ENCODE data around the gene PRPS2. TPM values are rescaled to one million over a fixed set of nuclear protein-coding genes. Genes with fewer than 3 reads are reported as not detected.

PRPS2 gene
- polyA plus RNA-seq, 3 donors: 8.2 to 19.6 (median 17.3) TPM

DNA sequence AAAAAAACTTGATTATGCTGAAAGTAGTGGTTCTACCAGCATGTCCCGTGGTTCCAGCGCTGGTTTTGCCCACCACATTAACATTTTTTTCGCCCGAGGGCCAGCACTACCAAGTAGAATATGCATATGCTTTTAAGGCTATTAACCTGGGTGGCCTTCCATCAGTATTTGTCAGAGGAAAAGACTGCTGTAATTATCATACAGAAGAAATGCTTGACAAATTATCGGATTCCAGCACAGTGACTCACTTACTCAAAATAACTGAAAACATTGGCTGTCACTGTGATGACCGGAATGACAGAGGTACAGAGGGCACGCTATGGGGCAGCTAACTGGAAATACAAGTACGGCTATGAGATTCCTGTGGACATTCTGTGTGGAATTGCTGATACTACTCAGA, 34.6 kb downstream of the PRPS2 start:
- Mint-ChIP-seq H3K27me3 (ENCODE audit: low read depth in 3 of 3) (peaks cover 0 to 21% (median 1%) of the 10 kb centered on the region in 3 donors), H3K9me3 (peaks cover 0 to 3% (median 0%) of the 10 kb centered on the region in 7 donors), H3K4me3 (no peak overlapping the region), H3K27ac (no peak overlapping the region), H3K4me1 (peaks cover 6% of the 10 kb centered on the region), H3K36me3 (peaks cover 8 to 19% of the 10 kb centered on the region in 2 donors)
- Histone ChIP-seq H3K4me1 (ENCODE audit: control insufficient read depth in 1 of 2, insufficient read depth in 2 of 2, low read length in 2 of 2) (no peaks in the 10 kb centered on the region), H2AFZ (ENCODE audit: insufficient read depth, low read depth, low read length, poor library complexity, severe bottlenecking) (no peak overlapping the region), H3K27ac (ENCODE audit: low read depth in 1 of 2, low read length in 2 of 2) (no peak overlapping the region), H3K79me2 (ENCODE audit: insufficient read depth, low read length) (no peaks in the 10 kb centered on the region), H3K9ac (ENCODE audit: insufficient read depth, low read length, poor library complexity, severe bottlenecking) (no peak overlapping the region), H3K4me2 (replicated peaks; ENCODE audit: extremely low read depth, low read length, poor library complexity, severe bottlenecking) (no peak overlapping the region), H3K9me3 (replicated peaks in 1 of 2; ENCODE audit: control insufficient read depth in 1 of 2, insufficient read depth in 1 of 2, low read length in 2 of 2) (no peaks in the 10 kb centered on the region), H3K36me3 (replicated peaks in 1 of 2; ENCODE audit: control insufficient read depth in 1 of 2, insufficient read depth in 2 of 2, low read length in 2 of 2) (peaks cover 12 to 38% of the 10 kb centered on the region in 2 donors), H3K27me3 (ENCODE audit: control insufficient read depth in 2 of 2, insufficient read depth in 2 of 2, low read length in 2 of 2) (peaks cover 0 to 2% of the 10 kb centered on the region in 2 donors), H4K20me1 (ENCODE audit: insufficient read depth, low read length) (no peaks in the 10 kb centered on the region), H3K4me3 (replicated peaks in 1 of 3; ENCODE audit: low read depth in 2 of 3, low read length in 3 of 3) (no peak overlapping the region)
- TF ChIP-seq, protein P1, sequence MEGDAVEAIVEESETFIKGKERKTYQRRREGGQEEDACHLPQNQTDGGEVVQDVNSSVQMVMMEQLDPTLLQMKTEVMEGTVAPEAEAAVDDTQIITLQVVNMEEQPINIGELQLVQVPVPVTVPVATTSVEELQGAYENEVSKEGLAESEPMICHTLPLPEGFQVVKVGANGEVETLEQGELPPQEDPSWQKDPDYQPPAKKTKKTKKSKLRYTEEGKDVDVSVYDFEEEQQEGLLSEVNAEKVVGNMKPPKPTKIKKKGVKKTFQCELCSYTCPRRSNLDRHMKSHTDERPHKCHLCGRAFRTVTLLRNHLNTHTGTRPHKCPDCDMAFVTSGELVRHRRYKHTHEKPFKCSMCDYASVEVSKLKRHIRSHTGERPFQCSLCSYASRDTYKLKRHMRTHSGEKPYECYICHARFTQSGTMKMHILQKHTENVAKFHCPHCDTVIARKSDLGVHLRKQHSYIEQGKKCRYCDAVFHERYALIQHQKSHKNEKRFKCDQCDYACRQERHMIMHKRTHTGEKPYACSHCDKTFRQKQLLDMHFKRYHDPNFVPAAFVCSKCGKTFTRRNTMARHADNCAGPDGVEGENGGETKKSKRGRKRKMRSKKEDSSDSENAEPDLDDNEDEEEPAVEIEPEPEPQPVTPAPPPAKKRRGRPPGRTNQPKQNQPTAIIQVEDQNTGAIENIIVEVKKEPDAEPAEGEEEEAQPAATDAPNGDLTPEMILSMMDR (IDR thresholded peaks at IDR 0.05): no peak
- intact Hi-C loops (cut with micrococcal nuclease): loop anchor here in 1 of 2 donors (10.0 kb wide), 1 partner anchor 669 kb away; no protein-coding TSS in a partner anchor
- no peak for DNase-seq
- 94% methylated on average over 3 of the region's 8 CpGs for WGBS (ENCODE audit: insufficient coverage)

DNA sequence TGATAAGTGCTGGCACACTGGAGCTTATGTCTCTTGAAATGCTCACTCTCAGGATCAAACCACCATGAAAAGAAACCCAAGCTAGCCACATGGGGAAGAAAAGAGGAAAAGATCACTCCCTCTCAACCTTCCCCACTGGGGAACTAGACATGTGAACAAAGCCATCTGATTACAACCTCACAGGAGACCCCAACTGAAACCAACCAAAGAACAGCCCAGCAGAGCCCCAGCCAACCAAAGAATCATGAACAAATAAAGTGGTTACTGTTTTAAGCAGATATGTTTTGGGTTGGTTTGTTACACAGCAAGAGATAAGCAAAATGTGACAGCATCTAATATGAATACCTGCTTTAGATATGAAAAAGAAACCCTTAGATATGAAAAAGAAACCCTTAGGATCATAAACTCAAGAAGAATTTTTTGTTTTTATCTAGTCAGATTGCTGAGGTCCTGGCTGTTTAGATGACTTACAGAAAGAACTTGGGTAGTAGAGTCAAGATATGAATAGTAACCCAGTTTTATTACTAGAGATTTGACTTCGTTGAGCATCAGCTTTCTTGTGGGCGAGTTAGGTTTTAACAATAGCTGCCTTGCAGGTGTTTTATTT, 52.0 kb downstream of the PRPS2 start:
- no peaks in the 10 kb centered on the region for H3K36me3 Mint-ChIP-seq
- peak overlapping the region in 1 of 7 donors; percentile 9 for H3K27ac Mint-ChIP-seq
- DNase-seq: no peak
- intact Hi-C loops (cut with micrococcal nuclease): no loop called here
- H3K4me1 Mint-ChIP-seq: peaks cover 9% of the 10 kb centered on the region
- WGBS (ENCODE audit: insufficient coverage): no CpG with 5 or more reads among the region's 2 CpGs
- Histone ChIP-seq H3K4me1 (ENCODE audit: control insufficient read depth in 1 of 2, insufficient read depth in 2 of 2, low read length in 2 of 2) (no peaks in the 10 kb centered on the region), H4K20me1 (ENCODE audit: insufficient read depth, low read length) (no peaks in the 10 kb centered on the region), H3K4me2 (replicated peaks; ENCODE audit: extremely low read depth, low read length, poor library complexity, severe bottlenecking) (no peak overlapping the region), H3K9me3 (replicated peaks in 1 of 2; ENCODE audit: control insufficient read depth in 1 of 2, insufficient read depth in 1 of 2, low read length in 2 of 2) (peaks cover 0 to 9% of the 10 kb centered on the region in 2 donors), H3K4me3 (replicated peaks in 1 of 3; ENCODE audit: low read depth in 2 of 3, low read length in 3 of 3) (no peak overlapping the region), H3K36me3 (replicated peaks in 1 of 2; ENCODE audit: control insufficient read depth in 1 of 2, insufficient read depth in 2 of 2, low read length in 2 of 2) (no peaks in the 10 kb centered on the region), H3K9ac (ENCODE audit: insufficient read depth, low read length, poor library complexity, severe bottlenecking) (no peak overlapping the region), H3K27ac (ENCODE audit: low read depth in 1 of 2, low read length in 2 of 2) (no peak overlapping the region), H2AFZ (ENCODE audit: insufficient read depth, low read depth, low read length, poor library complexity, severe bottlenecking) (no peak overlapping the region), H3K79me2 (ENCODE audit: insufficient read depth, low read length) (no peaks in the 10 kb centered on the region), H3K27me3 (ENCODE audit: control insufficient read depth in 2 of 2, insufficient read depth in 2 of 2, low read length in 2 of 2) (peaks cover 0 to 4% of the 10 kb centered on the region in 2 donors)
- H3K27me3 Mint-ChIP-seq (ENCODE audit: low read depth in 3 of 3): peaks cover 0 to 30% (median 0%) of the 10 kb centered on the region in 3 donors
- H3K9me3 Mint-ChIP-seq: peaks cover 0 to 10% (median 7%) of the 10 kb centered on the region in 7 donors
- TF ChIP-seq, protein P1 (IDR thresholded peaks at IDR 0.05): no peak
- H3K4me3 Mint-ChIP-seq: no peak overlapping the region
